ENCODE data around the gene ADAMTS15. TPM values are rescaled to one million over a fixed set of nuclear protein-coding genes. Genes with fewer than 3 reads are reported as not detected.

Gene ADAMTS15
- total and polyA plus RNA-seq, 2 experiments from 2014 or later, result 2.2 to 12.9 TPM

- no peak for DNase-seq (ENCODE audit: low read depth in 1 of 2, low spot score in 1 of 2)
- no peak overlapping the region for H3K27ac ChIP-seq
Measured at GRCh38 chr11:130414107-130415080, 34.1 kb upstream of the ADAMTS15 start.

GRCh38 chr11:130415731-130416529 is 32.5 kb upstream of the ADAMTS15 start:
- no peaks in the 10 kb centered on the region for H3K27me3 ChIP-seq
- TF ChIP-seq CTCF (IDR thresholded peaks at IDR 0.05; ENCODE audit: low read depth, low read length), result no peak
- no peak for DNase-seq (ENCODE audit: low read depth in 1 of 2, low spot score in 1 of 2)
- no peaks in the 10 kb centered on the region for H3K36me3 ChIP-seq
- H3K27ac ChIP-seq, result no peak overlapping the region
- H3K4me1 ChIP-seq (ENCODE audit: low read depth), result no peaks in the 10 kb centered on the region
- no peaks in the 10 kb centered on the region for H3K9me3 ChIP-seq (ENCODE audit: low read depth)
- H3K4me3 ChIP-seq, result no peak overlapping the region

More at GRCh38 chr11:130414107-130415080, 34.1 kb upstream of the ADAMTS15 start:
- no peak overlapping the region for H3K4me3 ChIP-seq
- H3K9me3 ChIP-seq (ENCODE audit: low read depth), result no peaks in the 10 kb centered on the region
- H3K36me3 ChIP-seq, result no peaks in the 10 kb centered on the region
- peaks cover 7% of the 10 kb centered on the region for H3K27me3 ChIP-seq
- H3K4me1 ChIP-seq (ENCODE audit: low read depth), result no peaks in the 10 kb centered on the region
- TF ChIP-seq CTCF (IDR thresholded peaks at IDR 0.05; ENCODE audit: low read depth, low read length), result no peak

GRCh38 chr11:130416530-130416882 is 31.9 kb upstream of the ADAMTS15 start:
- TF ChIP-seq CTCF (IDR thresholded peaks at IDR 0.05; ENCODE audit: low read depth, low read length), result no peak
- no peak overlapping the region for H3K27ac ChIP-seq
- no peak for DNase-seq (ENCODE audit: low read depth in 1 of 2, low spot score in 1 of 2)

GRCh38 chr11:130416906-130417305 is 31.5 kb upstream of the ADAMTS15 start:
- Histone ChIP-seq H3K4me3 (no peak overlapping the region), H3K36me3 (no peaks in the 10 kb centered on the region), H3K27ac (no peak overlapping the region), H3K27me3 (no peaks in the 10 kb centered on the region), H3K9me3 (ENCODE audit: low read depth) (no peaks in the 10 kb centered on the region), H3K4me1 (ENCODE audit: low read depth) (no peaks in the 10 kb centered on the region)
- no peak for DNase-seq (ENCODE audit: low read depth in 1 of 2, low spot score in 1 of 2)
- no peak for TF ChIP-seq CTCF (IDR thresholded peaks at IDR 0.05; ENCODE audit: low read depth, low read length)

More at GRCh38 chr11:130416530-130416882, 31.9 kb upstream of the ADAMTS15 start:
- no peaks in the 10 kb centered on the region for H3K27me3 ChIP-seq
- H3K9me3 ChIP-seq (ENCODE audit: low read depth), result no peaks in the 10 kb centered on the region
- H3K4me3 ChIP-seq, result no peak overlapping the region
- H3K4me1 ChIP-seq (ENCODE audit: low read depth), result no peaks in the 10 kb centered on the region
- no peaks in the 10 kb centered on the region for H3K36me3 ChIP-seq

GRCh38 chr11:130418210-130418609 is 30.2 kb upstream of the ADAMTS15 start:
- DNase-seq (ENCODE audit: low read depth in 1 of 2, low spot score in 1 of 2), result no peak
- no peaks in the 10 kb centered on the region for H3K27me3 ChIP-seq
- H3K4me3 ChIP-seq, result no peak overlapping the region
- no peak for TF ChIP-seq CTCF (IDR thresholded peaks at IDR 0.05; ENCODE audit: low read depth, low read length)
- H3K9me3 ChIP-seq (ENCODE audit: low read depth), result no peaks in the 10 kb centered on the region
- H3K36me3 ChIP-seq, result no peaks in the 10 kb centered on the region
- H3K4me1 ChIP-seq (ENCODE audit: low read depth), result no peaks in the 10 kb centered on the region
- H3K27ac ChIP-seq, result no peak overlapping the region
